Mesenchymal stem cell (in vitro differentiated cells and primary cell): ENCODE results near the gene CCDC102A.
"Not testable (repeated sequence)": the region's sequence is repeated elsewhere in the genome, so short reads cannot be mapped to it uniquely, and the experiment has no call there.

ENCODE experiments used
- DNase-seq: peaks from one replicate; pipeline ENCODE4 v3.0.0-alpha.2; 2013
- H2AFZ ChIP-seq: one replicate; pipeline ENCODE4 v1.6.1; 2013; ENCODE audit warnings: low read depth, mild to moderate bottlenecking, control low read depth, inconsistent platforms, low read length, moderate library complexity
- H2AK5ac ChIP-seq: 2 replicates; pipeline ENCODE4 v1.6.1; 2013; ENCODE audit warnings: low read length, moderate library complexity, mild to moderate bottlenecking, inconsistent platforms; ENCODE audit not compliant: severe bottlenecking
- H2BK120ac ChIP-seq: one replicate; pipeline ENCODE4 v1.6.1; 2013; ENCODE audit warnings: low read depth, mild to moderate bottlenecking, inconsistent platforms, low read length, moderate library complexity
- H2BK12ac ChIP-seq, 2 experiments: one replicate each; pipeline ENCODE4 v1.6.1; 2013; ENCODE audit warnings: inconsistent platforms in 2 of 2, low read length in 2 of 2, mild to moderate bottlenecking in 2 of 2, moderate library complexity in 2 of 2, control low read depth in 1 of 2
- H2BK15ac ChIP-seq: one replicate; pipeline ENCODE4 v1.6.1; 2013; ENCODE audit warnings: mild to moderate bottlenecking, low read depth, inconsistent platforms; ENCODE audit not compliant: poor library complexity, severe bottlenecking
- H2BK5ac ChIP-seq: 2 replicates; pipeline ENCODE4 v1.6.1; 2013; ENCODE audit warnings: low read depth, mild to moderate bottlenecking, low read length, control low read depth, inconsistent platforms; ENCODE audit not compliant: poor library complexity, severe bottlenecking
- H3K14ac ChIP-seq, 2 experiments: one replicate each; pipeline ENCODE4 v1.6.1; 2013; ENCODE audit warnings: inconsistent platforms in 2 of 2, low read length in 2 of 2, control low read depth in 1 of 2, mild to moderate bottlenecking in 1 of 2, moderate library complexity in 1 of 2
- H3K18ac ChIP-seq, 2 experiments: one replicate each; pipeline ENCODE4 v1.6.1; 2013; ENCODE audit warnings: inconsistent platforms in 2 of 2, low read length in 2 of 2, control low read depth in 1 of 2, low read depth in 1 of 2, mild to moderate bottlenecking in 1 of 2
- H3K23ac ChIP-seq, 2 experiments: one replicate each; pipeline ENCODE4 v1.6.1; 2013; ENCODE audit warnings: inconsistent platforms in 2 of 2, low read length in 2 of 2, mild to moderate bottlenecking in 2 of 2, moderate library complexity in 2 of 2, control low read depth in 1 of 2
- H3K27ac ChIP-seq: 2 replicates; pipeline ENCODE4 v1.5.1; 2013; ENCODE audit warnings: mild to moderate bottlenecking, moderate library complexity, low read length, control low read depth, inconsistent platforms; ENCODE audit not compliant: poor library complexity, severe bottlenecking
- H3K27me3 ChIP-seq, 2 experiments: 2 replicates each; pipeline versions ENCODE4 v1.6.1 to v1.7.0; 2013; ENCODE audit warnings: low read length in 2 of 2, mild to moderate bottlenecking in 2 of 2, moderate library complexity in 2 of 2, control low read depth in 1 of 2, inconsistent platforms in 1 of 2; ENCODE audit not compliant: control insufficient read depth in 1 of 2, insufficient read depth in 1 of 2
- H3K36me3 ChIP-seq, 2 experiments: 2 replicates each; pipeline versions ENCODE4 v1.6.1 to v1.7.0; 2013; ENCODE audit warnings: low read length in 2 of 2, control low read depth in 1 of 2, inconsistent platforms in 1 of 2, low read depth in 1 of 2, mild to moderate bottlenecking in 1 of 2; ENCODE audit not compliant: insufficient read depth in 2 of 2, control insufficient read depth in 1 of 2
- H3K4ac ChIP-seq, 2 experiments: one replicate each; pipeline ENCODE4 v1.6.1; 2013; ENCODE audit warnings: inconsistent platforms in 2 of 2, low read length in 2 of 2, mild to moderate bottlenecking in 2 of 2, moderate library complexity in 2 of 2, control low read depth in 1 of 2, low read depth in 1 of 2
- H3K4me1 ChIP-seq: 2 replicates; pipeline ENCODE4 v1.6.1; 2013; ENCODE audit warnings: low read depth, low read length, control low read depth; ENCODE audit not compliant: control insufficient read depth, insufficient read depth
- H3K4me2 ChIP-seq: 2 replicates; pipeline ENCODE4 v1.6.1; 2013; ENCODE audit warnings: low read length, mild to moderate bottlenecking, inconsistent platforms; ENCODE audit not compliant: poor library complexity, severe bottlenecking
- H3K4me3 ChIP-seq, 2 experiments: 2 replicates each; pipeline versions ENCODE4 v1.5.1 to v1.7.0; 2013; ENCODE audit warnings: low read length in 2 of 2, mild to moderate bottlenecking in 2 of 2, control low read depth in 1 of 2, low read depth in 1 of 2; ENCODE audit not compliant: insufficient read depth in 1 of 2
- H3K79me1 ChIP-seq: replicated peaks from 2 replicates; pipeline ENCODE4 v1.6.1; 2013; ENCODE audit warnings: mild to moderate bottlenecking, control low read depth, low read length, inconsistent platforms; ENCODE audit not compliant: poor library complexity, severe bottlenecking
- H3K9ac ChIP-seq: 2 replicates; pipeline ENCODE4 v1.7.0; 2013; ENCODE audit warnings: mild to moderate bottlenecking, low read length, moderate library complexity
- H3K9me3 ChIP-seq: 2 replicates; pipeline ENCODE4 v1.7.0; 2013; ENCODE audit warnings: mild to moderate bottlenecking, low read length; ENCODE audit not compliant: control insufficient read depth
- H4K8ac ChIP-seq: one replicate; pipeline ENCODE4 v1.6.1; 2013; ENCODE audit warnings: inconsistent platforms, mild to moderate bottlenecking, low read length, moderate library complexity
- H4K91ac ChIP-seq: one replicate; pipeline ENCODE4 v1.6.1; 2013; ENCODE audit warnings: mild to moderate bottlenecking, low read length, inconsistent platforms
- WGBS: methylation state at CpG from one replicate; pipeline ENCODE4 v1.1.7; 2013; ENCODE audit warnings: mixed read lengths; 5-methylcytosine and 5-hydroxymethylcytosine counted together

CCDC102A gene

DNA sequence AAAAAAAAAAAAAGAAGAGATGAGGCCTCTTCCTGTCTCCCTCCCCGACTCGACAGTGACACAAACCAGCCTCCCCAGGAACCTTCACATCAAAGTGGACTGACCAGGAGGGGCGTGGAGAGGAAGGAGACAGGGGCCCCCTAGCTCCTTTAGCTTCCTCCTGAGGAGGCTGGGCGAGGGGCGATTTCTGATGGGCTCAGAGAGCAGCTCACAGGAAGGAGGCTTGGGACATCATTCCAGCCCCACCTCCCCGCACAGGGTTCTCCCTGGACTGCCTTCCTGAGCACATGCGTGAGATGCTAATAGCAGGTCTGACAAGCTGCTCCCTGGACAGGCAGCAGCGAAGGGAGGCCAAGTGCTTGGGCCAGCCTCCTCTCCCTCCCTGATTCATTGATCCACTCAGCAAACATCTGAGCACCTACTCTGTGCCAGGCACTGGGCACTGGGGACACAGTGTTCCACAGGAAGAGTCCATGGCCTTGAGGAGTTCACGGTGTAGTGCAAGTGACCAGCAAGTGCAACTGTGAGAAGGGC lies 35.7 kb downstream of the CCDC102A start:
- no peaks in the 10 kb centered on the region for H3K79me1 ChIP-seq
- no peak overlapping the region for H2AK5ac ChIP-seq
- no peak overlapping the region for H3K27ac ChIP-seq
- H3K27me3 ChIP-seq: peaks cover 0 to 58% of the 10 kb centered on the region in 2 experiments
- peak overlapping the region; percentile 31 for H4K8ac ChIP-seq
- peak overlapping the region in 1 of 2 experiments; percentile 19 for H3K14ac ChIP-seq
- H3K23ac ChIP-seq: no peak overlapping the region
- peak overlapping the region; percentile 81 for H4K91ac ChIP-seq
- H3K4me2 ChIP-seq: no peak overlapping the region
- H3K9ac ChIP-seq: no peak overlapping the region
- peak; percentile 78 for DNase-seq
- peak overlapping the region; percentile 42 for H2AFZ ChIP-seq
- no peak overlapping the region for H2BK15ac ChIP-seq
- H3K4me3 ChIP-seq: no peak overlapping the region
- no peaks in the 10 kb centered on the region for H3K36me3 ChIP-seq
- no peak overlapping the region for H2BK5ac ChIP-seq
- no peak overlapping the region for H2BK120ac ChIP-seq
- 13% methylated on average over 7 of the region's 9 CpGs for WGBS
- peak overlapping the region in 1 of 2 experiments; percentile 2 for H2BK12ac ChIP-seq
- H3K18ac ChIP-seq: peak overlapping the region in 1 of 2 experiments; percentile 69
- no peaks in the 10 kb centered on the region for H3K9me3 ChIP-seq
- H3K4me1 ChIP-seq: no peaks in the 10 kb centered on the region
- peak overlapping the region in 1 of 2 experiments; percentile 3 for H3K4ac ChIP-seq

DNA sequence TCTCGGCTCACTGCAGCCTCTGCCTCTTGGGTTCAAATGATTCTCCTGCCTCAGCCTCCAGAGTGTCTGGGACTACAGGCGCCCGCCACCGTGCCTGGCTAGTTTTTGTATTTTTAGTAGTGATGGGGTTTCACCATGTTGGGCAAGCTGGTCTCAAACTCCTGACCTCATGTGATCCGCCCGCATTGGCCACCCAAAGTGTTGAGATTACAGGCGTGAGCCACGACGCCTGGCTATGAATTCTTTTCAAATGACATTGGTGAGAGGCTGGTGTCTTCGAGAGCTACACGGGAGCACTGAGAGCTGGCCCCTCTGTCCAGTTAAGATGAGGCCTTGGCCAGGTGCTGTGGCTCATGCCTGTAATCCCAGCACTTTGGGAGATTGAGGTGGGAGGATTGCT lies 36.4 kb downstream of the CCDC102A start:
- 87% methylated on average over 11 of the region's 11 CpGs for WGBS
- DNase-seq, H3K4me1 ChIP-seq, H3K4me2 ChIP-seq, H3K9ac ChIP-seq, H3K4ac ChIP-seq, H3K27ac ChIP-seq, H3K36me3 ChIP-seq, H2AFZ ChIP-seq, H2AK5ac ChIP-seq, H3K14ac ChIP-seq, H3K79me1 ChIP-seq, H2BK15ac ChIP-seq, H3K9me3 ChIP-seq, H4K91ac ChIP-seq, H2BK5ac ChIP-seq, H3K4me3 ChIP-seq, H2BK120ac ChIP-seq, H3K23ac ChIP-seq: not testable (repeated sequence)
- H4K8ac ChIP-seq: peak overlapping the region; percentile 38
- peak overlapping the region in 1 of 2 experiments; percentile 59 for H3K18ac ChIP-seq
- peak overlapping the region in 1 of 2 experiments; percentile 35 for H2BK12ac ChIP-seq
- peaks cover 0 to 59% of the 10 kb centered on the region in 2 experiments for H3K27me3 ChIP-seq

DNA sequence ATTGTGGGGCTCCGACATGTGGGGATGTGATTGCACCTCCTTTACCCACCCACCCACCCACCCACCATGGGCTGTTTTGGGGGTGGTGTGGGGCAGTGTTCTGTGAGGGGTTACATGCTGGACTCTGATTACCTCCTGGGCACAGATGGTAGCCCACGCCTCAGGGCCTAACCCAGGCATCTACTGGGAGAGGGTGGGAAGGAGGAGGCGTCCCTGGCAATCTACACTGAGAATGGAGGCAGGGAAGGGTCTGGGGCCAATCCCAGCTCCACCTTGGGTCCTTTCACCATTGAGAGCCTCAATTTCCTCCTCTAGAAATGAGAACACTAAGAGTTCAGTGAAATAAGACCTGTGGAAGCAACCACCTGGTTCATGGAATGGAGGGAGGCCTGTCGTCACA lies 38.3 kb downstream of the CCDC102A start:
- H3K27ac ChIP-seq: no peak overlapping the region
- H2BK120ac ChIP-seq: no peak overlapping the region
- H3K79me1 ChIP-seq: no peaks in the 10 kb centered on the region
- no peak overlapping the region for H2BK12ac ChIP-seq
- no peak for DNase-seq
- H3K18ac ChIP-seq: no peak overlapping the region
- H3K4ac ChIP-seq: no peak overlapping the region
- no peak overlapping the region for H3K4me3 ChIP-seq
- no peak overlapping the region for H3K23ac ChIP-seq
- H2AK5ac ChIP-seq: no peak overlapping the region
- 96% methylated on average over 3 of the region's 4 CpGs for WGBS
- peak overlapping the region; percentile 32 for H2BK15ac ChIP-seq
- H3K9ac ChIP-seq: no peak overlapping the region
- H3K9me3 ChIP-seq: no peaks in the 10 kb centered on the region
- no peaks in the 10 kb centered on the region for H3K4me1 ChIP-seq
- H3K27me3 ChIP-seq: peaks cover 0 to 46% of the 10 kb centered on the region in 2 experiments
- H3K4me2 ChIP-seq: no peak overlapping the region
- no peak overlapping the region for H4K91ac ChIP-seq
- H3K14ac ChIP-seq: no peak overlapping the region
- no peak overlapping the region for H2BK5ac ChIP-seq
- no peak overlapping the region for H2AFZ ChIP-seq
- no peaks in the 10 kb centered on the region for H3K36me3 ChIP-seq
- no peak overlapping the region for H4K8ac ChIP-seq

DNA sequence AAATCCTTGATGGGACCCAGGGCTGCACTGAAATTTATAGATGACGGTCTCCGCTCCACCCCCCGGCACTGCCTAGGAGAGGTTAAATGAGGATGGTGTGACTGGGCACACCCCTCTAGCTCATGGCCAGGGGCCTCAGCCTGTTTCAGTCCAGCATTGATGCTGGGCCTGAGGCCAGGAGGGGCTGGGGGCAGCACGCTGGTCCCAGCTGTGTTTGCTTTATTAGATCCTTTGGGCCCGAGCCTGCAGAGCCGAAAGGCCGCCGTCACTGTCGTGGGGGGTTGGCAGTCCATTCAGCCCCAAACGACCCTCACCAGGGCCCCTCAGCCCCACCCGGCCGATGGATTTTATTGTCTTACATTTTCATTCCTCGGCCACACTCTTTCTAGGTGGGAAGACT lies 39.2 kb downstream of the CCDC102A start:
- no peak overlapping the region for H4K8ac ChIP-seq
- H3K4me3 ChIP-seq: no peak overlapping the region
- no peak overlapping the region for H3K23ac ChIP-seq
- no peaks in the 10 kb centered on the region for H3K36me3 ChIP-seq
- H3K4me1 ChIP-seq: no peaks in the 10 kb centered on the region
- H3K27ac ChIP-seq: no peak overlapping the region
- no peak overlapping the region for H3K4ac ChIP-seq
- H3K27me3 ChIP-seq: peaks cover 0 to 37% of the 10 kb centered on the region in 2 experiments
- H2AFZ ChIP-seq: no peak overlapping the region
- no peaks in the 10 kb centered on the region for H3K9me3 ChIP-seq
- peak overlapping the region; percentile 13 for H2BK15ac ChIP-seq
- no peak overlapping the region for H2BK5ac ChIP-seq
- no peak overlapping the region for H2BK120ac ChIP-seq
- H3K18ac ChIP-seq: no peak overlapping the region
- H2BK12ac ChIP-seq: peak overlapping the region in 1 of 2 experiments; percentile 31
- no peak overlapping the region for H3K14ac ChIP-seq
- no peak overlapping the region for H3K9ac ChIP-seq
- no peak overlapping the region for H2AK5ac ChIP-seq
- peak overlapping the region; percentile 75 for H4K91ac ChIP-seq
- no peak for DNase-seq
- H3K79me1 ChIP-seq: no peaks in the 10 kb centered on the region
- WGBS: 78% methylated on average over 13 of the region's 13 CpGs
- no peak overlapping the region for H3K4me2 ChIP-seq
